Measurements from ENCODE around the gene AKAP8L.

The AKAP8L gene, protein sequence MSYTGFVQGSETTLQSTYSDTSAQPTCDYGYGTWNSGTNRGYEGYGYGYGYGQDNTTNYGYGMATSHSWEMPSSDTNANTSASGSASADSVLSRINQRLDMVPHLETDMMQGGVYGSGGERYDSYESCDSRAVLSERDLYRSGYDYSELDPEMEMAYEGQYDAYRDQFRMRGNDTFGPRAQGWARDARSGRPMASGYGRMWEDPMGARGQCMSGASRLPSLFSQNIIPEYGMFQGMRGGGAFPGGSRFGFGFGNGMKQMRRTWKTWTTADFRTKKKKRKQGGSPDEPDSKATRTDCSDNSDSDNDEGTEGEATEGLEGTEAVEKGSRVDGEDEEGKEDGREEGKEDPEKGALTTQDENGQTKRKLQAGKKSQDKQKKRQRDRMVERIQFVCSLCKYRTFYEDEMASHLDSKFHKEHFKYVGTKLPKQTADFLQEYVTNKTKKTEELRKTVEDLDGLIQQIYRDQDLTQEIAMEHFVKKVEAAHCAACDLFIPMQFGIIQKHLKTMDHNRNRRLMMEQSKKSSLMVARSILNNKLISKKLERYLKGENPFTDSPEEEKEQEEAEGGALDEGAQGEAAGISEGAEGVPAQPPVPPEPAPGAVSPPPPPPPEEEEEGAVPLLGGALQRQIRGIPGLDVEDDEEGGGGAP

GRCh38 chr19:15418579-15419412 lies at the start of gene AKAP8L:
Gene AKAP8L (minus strand): TSS chr19:15418988. CDS start chr19:15418923, 65 bp downstream.
- peak; percentile 99 for DNase-seq

DNA sequence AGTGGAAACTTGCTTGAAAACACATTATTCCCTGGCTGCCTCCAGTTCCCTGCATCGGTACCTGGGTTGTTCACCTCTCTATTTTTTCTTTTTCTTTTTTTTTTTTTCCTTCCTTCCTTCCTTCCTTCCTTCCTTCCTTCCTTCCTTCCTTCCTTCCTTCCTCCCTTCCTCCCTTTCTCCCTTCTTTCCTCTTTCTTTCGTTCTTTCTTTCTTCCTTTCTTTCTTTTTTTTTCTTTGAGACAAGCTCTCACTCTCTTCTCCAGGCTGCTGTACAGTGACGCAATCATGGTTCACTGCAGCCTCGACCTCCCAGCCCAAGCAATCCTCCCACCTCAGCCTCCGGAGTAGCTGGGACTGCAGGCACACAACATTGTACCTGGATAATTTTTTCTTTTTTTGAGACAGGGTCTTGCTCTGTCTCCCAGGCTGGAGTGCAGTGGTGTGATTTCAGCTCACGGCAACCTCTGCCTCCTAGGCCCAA lies 49.0 kb upstream of the AKAP8L start:
- DNase-seq, result no peak

- DNase-seq, result no peak
Observed at GRCh38 chr19:15466851-15467733, 48.3 kb upstream of the AKAP8L start.

DNA sequence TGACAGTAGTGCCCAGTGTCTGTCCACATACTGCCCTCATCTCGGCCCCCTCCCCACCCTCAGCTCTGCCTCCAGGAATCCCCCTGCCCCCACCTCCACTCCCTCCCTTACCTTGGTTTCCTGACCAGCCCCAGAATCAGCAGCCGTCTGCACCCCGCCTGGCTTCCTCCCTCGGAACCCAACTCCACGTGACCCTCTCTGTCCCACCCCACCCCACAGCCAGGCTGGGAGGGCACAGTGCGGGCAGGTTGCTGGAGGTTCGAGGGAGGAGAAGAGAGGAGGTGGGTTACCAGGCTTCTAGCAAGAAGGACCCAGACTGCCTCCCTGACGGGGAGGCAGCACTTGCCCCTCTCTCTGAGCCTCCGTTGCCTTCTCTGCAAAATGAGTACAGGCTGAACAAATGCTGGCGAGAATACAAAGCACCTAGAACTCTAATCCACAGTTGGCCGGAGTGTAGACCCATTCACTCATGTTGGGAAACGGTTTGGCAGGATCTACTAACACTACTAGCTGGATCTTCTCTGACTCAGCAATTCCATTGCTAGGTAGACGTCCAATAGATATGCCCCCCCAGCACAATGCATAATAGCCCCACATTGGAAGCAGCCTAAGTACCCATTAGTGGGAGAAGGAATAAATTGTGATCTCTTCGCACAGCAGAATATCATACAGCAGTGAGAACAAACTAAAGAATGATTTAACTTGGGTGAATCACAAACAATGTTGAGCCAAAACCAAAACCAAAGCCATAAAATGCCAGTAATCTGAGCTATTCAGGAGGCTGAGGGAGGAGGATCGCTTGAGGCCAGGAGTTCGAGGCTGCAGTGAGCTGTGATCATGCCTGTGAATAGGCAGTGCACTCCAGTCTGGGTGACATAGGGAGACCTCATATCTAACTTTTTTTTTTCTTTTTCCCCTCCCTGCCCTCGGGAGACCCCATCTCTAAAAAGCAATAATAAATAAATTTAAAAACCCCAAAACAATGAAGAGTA lies 45.9 kb upstream of the AKAP8L start, which contains the start of gene RASAL3:
TSS of gene RASAL3 (minus strand) at position 151 of the 992 bp plus-strand sequence. CDS start 186 bp downstream, outside the sequence.
- DNase-seq, result no peak

- DNase-seq, result no peak
Observed at GRCh38 chr19:15463861-15464371, 45.1 kb upstream of the AKAP8L start.

DNA sequence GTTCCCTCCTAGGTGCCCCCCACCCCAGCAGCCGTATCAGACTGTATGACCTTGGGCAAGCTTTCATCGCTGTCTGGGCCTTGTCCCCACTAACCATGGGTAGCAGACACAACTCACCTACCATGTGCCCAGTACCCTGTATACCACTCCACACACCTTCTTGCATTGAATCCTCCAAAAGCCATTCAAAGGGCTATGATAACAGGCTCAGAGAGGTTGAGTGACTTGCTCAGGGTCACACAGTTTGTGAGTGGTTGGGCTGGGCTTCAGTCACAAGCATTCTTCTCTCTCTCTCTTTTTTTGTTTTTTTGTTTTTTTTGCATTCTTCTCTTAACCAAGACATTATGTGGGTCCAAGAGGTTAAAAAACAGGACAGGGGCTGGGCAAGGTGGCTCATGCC lies 42.9 kb upstream of the AKAP8L start:
- DNase-seq, result no peak

DNA sequence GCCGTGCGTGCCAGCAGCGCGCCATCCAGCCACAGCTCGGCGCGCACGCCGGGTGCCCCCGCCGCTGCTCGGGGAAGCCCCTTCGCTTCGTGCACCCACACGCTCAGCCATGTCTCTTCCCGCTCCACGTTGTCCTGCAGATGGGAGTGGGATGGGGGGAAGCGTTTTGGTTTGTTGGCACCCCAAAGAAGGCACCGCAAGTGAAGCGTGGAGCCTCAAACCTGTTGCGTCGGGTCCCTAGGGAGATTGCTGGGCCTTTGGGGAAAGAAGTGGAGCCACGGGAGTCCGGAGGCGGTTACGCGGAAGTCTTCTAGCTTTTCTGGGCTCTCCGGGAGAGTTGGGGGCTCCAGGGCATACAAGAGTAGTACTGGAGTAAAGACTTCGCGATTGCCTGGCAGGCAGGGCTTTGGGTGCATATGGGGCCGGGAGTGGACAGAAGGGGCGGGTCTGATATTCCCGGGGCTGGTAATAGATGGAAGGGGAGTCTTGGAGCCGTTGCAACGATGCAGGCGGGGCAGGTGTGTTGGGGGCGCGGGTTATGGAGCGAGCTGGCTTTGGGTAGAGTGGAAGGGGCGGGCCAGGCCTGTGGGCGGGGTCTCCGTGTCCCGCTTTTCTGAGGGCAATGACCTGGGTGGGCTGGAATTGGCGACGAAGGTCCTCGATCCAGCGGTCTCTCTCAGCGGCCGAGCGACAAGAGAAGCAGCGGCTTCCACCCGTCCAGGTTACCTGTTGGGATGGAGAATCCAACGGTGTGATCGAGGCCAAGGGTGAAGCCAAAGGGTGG lies 39.1 kb upstream of the AKAP8L start:
- no peak for DNase-seq

- DNase-seq, result no peak
Observed at GRCh38 chr19:15456871-15457700, 38.3 kb upstream of the AKAP8L start.

GRCh38 chr19:15456441-15456840 lies 37.7 kb upstream of the AKAP8L start:
- DNase-seq, result no peak

DNA sequence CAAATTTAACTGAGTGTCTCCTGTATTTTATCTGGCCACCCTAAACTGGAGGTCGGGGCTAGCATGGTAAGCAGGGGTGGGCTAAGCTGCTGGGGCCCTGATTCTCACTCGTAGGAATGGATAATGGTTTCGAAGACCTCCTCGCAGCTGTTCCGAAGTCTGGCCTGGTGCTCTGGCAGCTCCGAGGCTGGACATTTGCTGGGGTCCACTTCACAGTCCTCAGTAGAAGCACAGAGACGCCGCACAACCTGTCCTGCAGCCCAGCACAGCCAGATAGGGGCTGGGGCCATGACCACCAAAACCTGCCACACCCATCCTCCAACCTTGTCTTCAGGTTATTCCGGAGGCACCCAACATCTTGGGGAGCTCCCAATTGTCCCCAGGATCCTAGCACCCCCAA lies 37.2 kb upstream of the AKAP8L start:
- no peak for DNase-seq

GRCh38 chr19:15453906-15454860 lies 35.4 kb upstream of the AKAP8L start:
- DNase-seq, result no peak

DNA sequence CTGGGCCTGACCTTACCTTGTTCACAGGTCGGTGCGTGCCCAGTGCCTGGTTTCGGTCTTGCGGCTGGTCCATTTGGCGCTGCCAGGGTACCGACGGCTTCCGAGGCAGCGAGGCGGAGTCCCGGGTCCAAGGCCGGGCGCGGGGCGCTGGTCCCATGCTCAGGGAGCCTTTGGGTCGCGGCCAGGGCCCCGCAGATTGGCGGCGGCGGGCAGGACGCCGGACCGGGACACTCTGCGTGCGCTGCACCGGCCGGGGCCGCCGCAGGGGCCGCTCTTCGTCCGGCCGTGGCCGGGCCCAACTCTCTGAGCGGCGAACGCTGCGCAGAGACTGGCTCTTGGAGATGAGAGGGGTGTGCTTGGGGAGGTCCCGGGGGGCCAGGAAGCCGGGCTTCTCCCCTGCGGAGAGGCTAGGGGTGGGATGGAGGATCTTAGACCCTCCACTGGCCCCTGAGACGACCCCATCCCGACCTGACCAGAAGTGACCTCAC lies 34.3 kb upstream of the AKAP8L start:
- DNase-seq, result no peak

- DNase-seq, result no peak
Observed at GRCh38 chr19:15452111-15453047, 33.6 kb upstream of the AKAP8L start.

GRCh38 chr19:15450528-15450890 lies 31.7 kb upstream of the AKAP8L start:
- no peak for DNase-seq

DNA sequence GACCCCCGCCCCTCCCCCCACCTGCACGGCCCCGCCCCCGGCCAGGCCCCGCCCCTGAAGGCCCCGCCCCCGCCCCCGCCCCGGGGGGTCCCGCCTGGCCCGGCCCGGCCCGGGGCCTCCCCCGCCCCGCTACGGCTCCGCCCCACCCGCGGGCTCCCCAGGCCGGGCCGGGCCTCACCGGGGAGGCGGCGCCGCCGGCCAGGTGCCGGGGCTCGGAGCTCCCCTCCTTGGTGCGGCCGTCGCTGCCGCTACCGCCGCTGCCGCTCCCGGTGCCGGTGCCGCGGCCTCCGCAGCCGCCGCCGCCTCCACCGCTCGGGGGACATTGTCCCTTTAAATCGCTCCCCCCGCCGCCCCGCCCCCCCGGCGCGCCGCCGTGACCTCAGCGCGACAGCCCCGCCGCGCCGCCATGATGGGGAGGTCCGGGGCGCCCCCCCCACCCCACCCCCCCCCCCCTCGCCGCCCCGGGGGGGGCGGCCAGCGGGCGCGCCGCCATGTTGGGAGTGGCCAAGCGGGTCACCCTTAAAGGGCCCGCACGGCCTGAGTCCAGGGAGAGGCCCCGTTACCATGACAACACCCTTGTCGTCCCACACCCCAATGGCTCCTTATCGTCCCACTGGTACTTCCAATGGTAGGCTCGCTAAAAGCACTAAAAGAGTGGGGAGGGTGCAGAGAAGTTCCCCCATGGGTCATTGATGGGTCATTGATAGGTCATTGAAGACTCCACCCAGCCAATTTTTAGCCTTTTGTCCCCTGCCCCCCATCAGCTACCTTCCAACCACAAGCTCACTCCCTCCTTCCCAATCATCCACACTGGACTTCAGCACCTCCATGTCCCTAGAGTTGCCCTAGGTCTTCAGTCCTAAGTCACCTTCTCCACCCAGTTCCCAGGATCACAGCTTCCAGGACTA lies 31.1 kb upstream of the AKAP8L start, which contains the start of gene WIZ:
TSS of gene WIZ (minus strand) at position 337 of the 908 bp plus-strand sequence. CDS start 1,649 bp downstream, outside the sequence.
- peak; percentile 19 for DNase-seq

All from NCI-H1694 (cell line).